HG02981 (cell line): ENCODE results near the gene MTOR.
"Not testable (repeated sequence)": the region's sequence is repeated elsewhere in the genome, so short reads cannot be mapped to it uniquely, and the experiment has no call there.

Source experiments
- ATAC-seq: cut with Tn5 transposase; IDR thresholded peaks from one replicate; pipeline ENCODE4 v1.9.1; 2021; ENCODE audit warnings: mild to moderate bottlenecking, moderate library complexity; ENCODE audit not compliant: unreplicated experiment

MTOR gene

DNA sequence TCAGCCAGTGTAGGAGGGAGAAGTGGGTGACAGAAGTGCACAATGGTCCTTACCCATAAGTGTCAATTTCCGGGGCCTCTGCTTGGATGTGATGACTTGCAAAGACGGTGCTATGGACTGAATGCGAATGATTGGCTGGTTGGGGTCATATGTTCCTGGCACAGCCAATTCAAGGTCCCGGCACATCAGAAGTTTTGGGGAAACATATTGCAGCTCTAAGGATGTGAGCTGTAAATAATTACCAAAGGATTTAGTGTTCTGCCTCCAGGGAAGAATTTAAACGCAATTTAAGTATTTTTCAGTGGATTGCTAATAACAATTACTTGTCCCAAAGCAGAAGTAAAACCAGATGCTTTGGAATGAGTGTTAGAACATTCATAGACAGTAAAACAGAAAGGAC is 135.8 kb downstream of the MTOR start:
- ATAC-seq = no peak

DNA sequence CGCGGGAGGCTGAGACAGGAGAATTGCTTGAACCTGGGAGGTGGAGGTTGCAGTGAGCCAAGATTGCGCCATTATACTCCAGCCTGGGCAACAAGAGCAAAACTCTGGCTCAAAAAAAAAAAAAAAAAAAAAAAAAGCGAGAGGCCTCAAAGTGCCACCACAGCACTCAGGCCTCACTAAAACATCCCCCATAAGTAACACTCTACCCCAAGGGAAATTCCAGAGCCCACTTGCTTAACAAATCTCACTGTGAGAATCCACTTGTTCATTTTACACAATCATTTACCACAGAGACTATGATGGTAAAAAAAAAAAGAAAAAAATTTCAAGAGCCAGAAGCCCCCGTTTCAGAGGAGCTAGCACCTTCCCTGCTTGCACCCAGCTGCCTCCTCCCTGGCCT is 136.4 kb downstream of the MTOR start:
- no peak for ATAC-seq

DNA sequence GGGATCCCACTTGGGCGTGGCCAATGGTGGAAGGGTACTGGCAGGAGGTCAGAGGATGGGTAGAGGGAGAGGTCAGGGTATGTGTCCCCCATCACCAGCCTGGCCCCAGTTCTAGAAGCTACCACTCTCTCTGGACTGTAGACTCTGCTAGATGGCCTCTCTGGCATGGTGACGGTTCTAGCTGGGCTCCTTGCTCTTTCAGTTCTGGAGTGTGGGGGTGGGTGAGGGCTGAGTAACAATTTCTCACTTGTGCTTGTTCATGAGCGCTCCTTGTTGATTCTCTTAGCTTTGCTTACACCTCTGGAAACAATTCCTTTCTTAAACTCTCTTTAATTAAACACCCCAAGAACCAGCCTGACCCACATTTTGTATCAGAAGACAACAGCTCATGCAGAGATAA is 137.4 kb downstream of the MTOR start:
- no peak for ATAC-seq

DNA sequence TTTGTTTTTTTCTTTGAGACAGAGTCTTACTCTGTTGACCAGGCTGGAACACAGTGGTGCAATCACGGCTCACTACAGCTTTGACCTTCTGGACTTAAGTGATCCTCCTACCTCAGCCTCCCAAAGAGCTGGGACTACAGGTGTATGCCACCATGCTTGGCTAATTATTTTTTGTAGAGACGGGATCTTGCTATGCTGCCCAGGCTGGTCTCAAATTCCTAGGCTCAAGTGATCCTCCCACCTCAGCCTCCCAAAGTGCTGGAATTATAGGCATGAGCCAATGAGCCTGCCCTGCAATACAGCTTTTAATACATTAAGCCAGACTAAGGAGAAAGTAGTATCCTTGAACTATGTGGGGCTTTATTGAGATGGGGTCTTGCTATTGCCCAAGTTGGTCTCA is 146.0 kb downstream of the MTOR start:
- no peak for ATAC-seq

DNA sequence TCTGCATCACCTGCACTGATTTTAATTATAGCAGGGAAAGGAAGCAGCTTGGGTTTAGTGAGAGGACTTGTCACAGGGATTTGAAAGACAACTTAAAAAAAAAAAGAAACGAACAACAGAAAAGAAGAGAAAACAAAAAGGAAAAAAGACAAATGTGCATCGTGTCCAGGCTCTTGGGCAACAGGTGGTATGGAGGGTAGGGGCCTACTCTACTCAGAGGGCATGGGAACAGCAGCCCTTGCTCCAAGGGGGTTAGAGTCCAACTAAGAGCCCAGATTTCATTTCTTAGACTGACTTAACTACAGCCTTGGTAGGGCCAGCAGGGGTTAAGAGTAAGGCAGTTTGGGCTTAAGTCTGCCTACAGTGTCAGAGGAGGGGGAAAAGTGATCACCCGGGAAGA is 147.4 kb downstream of the MTOR start:
- no peak for ATAC-seq

DNA sequence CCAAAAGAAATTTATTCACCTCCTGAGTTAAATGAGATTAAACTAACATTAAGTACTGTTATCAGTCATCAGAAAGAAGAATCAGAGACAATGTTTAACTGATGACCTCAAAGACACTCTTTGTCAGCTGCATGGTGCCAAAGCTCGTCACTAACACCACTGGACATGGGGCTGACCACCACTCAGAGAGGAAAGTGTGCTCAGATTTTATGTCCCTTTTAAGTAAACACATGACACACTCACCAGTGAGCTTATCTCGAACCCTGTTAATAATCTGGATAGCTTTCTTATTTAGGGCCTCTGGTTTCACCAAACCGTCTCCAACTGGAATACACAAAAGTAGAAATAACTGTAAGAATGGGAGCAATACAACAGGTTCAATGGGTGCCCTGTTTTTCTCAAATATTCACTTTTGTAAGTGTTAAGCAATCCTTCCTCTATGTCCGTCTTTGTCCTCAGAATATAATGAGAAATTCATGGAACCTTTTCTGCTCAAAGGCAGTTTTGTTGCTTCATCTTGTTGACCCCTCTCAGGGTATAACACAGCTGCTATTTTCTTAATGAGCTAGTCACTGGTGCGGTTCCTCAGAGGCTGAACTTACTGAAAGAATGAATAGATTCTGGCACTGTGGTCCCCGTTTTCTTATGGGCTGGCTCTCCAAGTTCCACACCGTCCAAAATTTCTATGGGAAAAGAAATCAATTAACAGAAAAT is 153.1 kb downstream of the MTOR start:
- no peak for ATAC-seq

DNA sequence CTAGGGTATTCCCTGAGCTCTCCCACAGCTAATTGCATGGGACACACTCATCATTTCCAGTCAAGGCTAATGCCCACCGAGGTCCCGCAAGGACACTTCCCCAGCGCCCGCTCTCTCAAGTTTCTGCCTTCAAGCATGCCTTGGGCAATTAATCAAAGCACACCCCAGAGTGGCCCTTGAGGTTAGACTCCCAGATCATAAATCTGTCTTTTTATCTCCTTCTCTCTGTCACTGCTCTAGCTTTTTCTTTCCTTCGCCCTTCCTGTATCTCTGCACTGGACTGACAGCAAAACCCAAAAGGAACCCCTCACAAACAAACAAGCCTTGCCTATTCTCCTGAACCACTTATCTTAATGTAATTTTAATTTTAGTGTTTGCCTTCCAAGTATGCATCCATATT is 154.8 kb downstream of the MTOR start:
- ATAC-seq = no peak

DNA sequence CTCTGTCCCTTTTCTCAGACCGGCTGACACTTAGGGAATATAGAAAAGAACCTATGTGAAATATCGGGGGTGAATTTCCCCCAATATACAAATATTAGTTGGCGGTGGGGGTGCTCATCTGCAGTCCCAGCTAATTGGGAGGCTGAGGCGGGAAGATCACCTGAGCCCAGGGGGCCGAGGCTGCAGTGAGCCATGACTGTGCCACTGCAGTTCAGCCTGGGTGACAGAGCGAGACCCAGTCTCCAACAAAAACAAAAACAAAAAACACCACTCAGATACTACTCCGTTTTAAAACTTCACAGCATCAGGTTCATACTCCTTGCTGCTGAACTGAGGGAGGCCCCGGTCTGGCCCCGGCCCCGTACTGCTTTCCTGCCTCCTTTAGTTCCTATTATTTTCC is 156.8 kb downstream of the MTOR start:
- no peak for ATAC-seq

DNA sequence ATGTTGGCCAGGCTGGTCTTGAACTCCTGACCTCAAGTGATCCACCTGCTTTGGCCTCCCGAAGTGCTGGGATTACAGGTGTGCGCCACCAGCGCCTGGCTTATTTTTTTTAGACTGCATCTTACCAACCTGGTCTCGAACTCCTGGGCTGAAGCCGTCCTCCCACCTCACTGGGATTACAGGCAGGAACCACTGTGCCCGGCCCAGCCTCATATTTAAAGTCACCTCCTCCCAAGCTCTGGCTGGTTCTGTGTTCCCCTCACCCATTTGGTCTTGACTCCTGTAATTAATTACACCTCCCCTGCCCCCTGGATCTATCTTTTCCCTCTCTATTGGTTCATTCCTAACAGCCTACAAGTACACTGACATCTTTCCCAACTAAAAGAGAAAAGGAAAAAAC is 161.0 kb downstream of the MTOR start:
- no peak for ATAC-seq

DNA sequence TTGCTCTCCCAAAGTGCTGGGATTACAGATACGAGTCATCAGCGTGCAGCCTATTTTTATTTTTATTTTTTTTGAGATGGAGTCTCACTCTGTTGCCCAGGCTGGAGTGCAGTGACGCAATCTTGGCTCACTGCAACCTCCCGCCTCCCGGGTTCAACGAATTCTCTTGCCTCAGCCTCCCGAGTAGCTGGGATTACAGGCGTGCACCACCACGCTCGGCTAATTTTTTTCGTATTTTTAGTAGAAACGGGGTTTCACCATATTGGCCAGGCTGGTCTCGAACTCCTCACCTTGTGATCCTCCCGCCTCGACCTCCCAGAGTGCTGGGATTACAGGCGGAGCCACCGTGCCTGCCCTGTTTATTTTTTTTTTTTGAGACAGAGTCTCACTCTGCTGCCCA is 161.5 kb downstream of the MTOR start:
- ATAC-seq = not testable (repeated sequence)

DNA sequence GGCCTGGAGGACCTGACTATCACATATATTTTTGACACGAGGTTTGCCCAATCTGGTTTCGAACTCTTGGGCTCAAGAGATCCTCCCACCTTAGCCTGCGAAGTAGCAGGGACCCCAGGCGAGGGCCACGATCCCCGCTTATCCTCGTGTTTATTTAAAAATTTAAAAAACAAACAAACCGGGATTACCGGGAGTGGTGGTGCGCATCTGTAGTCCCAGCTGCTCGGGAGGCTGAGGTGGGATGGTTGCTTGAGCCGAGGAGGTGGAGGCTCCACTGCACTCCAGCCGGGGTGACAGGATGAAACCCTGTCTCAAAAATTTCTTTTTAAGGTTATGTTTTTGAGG is 162.2 kb downstream of the MTOR start:
- no peak for ATAC-seq

DNA sequence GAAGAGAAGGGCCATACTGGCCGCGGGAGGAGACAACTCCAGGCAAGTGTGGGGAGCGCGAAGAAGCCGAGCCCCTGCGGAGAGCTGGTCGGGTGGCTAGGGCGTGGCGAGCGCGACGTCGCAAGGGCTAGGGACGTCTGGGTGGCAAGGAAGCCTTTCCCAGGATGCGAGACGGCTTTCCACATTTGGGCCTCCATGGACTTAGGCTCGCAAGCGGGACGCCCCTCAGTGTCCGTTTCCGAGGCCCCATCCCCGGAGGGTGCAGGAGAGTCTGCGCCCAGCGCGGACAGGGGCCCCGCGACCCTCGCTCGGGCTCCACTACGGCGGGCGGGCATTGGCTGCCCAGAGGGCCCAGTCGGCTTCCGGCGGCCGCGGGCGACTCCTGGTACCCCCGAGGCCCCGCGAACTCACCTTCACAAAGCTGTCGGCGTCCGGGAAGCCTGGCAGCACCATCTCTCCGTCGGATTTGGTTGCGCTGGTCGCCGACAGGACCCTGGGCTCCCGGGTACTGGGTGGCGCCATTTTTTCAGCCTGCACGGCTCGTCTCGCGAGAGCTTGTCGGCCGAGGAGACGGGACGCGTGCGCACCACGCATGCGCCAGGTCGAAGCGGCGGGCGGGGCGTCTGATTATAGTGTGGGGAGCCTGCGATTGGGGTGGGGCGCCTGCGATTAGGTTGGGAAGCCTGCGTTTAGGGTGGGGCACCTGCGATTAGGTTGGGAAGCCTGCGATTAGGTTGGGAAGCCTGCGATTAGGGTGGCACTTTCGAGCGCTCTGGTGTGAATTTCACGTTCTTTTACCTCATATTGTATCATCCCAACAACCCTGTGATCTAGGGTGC is 162.8 kb downstream of the MTOR start, which contains the start of gene EXOSC10:
Gene EXOSC10, minus strand, starts transcription at position 560 of the 839 bp plus-strand sequence. Its CDS starts 38 bp downstream, at position 522.
- ATAC-seq = peak; percentile 87

DNA sequence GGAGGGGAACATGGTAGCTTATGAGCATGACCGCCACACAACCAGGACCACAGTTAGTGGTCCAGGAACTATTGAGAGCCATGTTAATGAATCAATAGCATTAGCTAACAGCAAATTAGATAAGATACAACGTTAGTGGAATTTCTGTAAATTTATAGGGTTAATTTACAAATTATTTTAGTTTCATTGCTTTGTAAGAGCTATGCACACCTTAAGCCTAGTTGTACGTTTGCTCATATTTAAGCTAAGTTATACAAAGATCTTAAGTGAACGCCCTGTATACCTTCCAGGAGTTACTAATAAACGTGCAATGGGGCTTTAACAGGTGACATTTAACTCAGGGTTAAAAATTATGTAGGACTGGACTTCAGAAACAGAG is 163.4 kb downstream of the MTOR start:
- ATAC-seq = no peak

DNA sequence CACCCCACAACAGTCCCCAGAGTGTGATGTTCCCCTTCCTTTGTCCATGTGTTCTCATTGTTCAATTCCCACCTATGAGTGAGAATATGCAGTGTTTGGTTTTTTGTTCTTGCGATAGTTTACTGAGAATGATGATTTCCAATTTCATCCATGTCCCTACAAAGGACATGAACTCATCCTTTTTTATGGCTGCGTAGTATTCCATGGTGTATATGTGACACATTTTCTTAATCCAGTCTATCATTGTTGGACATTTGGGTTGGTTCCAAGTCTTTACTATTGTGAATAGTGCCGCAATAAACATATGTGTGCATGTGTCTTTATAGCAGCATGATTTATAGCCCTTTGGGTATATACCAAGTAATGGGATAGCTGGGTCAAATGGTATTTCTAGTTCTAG is 178.6 kb downstream of the MTOR start:
- ATAC-seq = not testable (repeated sequence)

DNA sequence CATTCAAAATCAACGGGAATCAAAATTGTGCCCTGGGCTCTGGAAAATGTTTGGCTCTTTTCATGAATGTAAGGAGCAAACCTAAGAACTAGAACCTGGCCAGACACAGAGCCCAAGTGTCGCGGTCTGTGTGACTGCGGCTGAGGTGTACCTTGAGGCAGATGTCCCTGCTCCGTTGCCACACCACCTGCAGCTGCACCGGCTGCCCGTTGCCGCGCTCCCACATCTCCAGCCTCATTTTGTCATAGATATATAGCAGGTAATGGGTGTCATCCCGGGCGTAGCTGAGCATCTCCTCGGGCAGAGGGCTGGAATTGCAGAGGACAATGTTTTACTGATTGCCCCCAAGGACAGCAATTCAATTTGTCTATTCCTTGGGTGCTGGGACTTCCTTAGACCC is 181.4 kb downstream of the MTOR start:
- no peak for ATAC-seq

DNA sequence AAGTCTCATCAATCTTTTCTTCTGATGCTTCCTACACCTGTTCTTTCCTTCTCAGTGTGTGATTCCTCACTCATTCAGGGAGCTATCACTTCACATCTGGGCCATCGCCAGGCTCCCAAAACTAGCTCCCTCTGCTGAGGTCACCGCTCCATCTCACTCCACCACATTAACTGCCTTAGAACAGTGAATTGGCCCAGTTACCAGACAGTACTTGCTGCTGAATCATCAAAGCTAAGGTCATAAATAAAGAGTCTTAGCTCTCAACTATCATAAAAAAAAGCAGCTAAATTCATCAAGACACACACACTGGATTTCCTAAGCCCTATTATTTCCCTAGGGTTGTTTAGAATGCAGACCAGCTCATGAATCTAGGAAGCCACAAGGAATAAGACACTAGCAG is 183.7 kb downstream of the MTOR start:
- no peak for ATAC-seq

DNA sequence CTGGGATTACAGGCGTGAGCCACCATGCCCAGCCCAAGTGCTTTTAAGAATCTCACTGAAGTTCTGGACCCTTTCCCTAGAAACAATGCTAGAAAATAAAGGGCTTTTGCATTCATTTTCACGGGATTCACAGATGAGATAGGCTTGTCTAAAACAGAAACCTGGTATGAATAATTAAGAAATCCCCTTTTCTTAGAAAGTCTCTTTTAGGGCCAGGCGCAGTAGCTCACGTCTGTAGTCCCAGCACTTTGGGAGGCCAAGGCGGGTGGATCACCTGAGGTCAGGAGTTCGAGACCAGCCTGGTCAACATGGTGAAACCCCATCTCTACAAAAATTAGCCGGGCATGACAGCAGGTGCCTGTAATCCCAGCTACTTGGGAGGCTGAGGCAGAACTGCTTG is 189.0 kb downstream of the MTOR start:
- ATAC-seq = not testable (repeated sequence)

DNA sequence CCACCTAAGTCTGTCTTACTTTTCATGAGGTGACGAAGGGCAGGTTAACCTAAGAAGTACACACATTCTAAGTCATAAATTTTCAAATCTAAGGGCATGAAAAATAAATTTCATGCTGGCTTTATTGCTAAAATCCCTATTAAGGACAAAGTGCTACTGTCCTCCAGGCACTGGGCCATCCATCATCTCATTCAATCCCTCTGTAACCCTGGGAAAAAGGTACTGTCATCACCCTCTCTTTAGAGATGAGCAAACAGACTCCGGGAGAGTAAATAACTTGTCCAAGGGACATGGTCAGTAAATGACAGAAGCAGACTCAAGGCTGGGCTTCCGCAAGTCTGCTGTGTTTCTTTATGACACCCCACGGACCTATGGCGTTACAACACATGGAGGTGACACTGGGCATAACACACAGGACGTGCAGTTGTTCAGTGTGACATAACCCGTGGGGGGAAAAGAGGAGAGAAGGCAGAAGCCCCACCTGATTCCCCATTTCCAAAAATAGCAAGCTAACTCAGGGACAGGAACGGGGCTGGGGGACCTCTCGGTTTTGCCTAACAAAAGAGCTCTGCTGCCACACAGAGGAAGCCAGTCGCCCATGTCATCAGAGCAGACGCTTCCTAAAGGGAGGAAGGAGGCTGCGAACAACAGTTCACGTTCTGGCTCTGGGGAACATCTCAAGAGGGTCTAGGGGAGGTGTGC is 190.0 kb downstream of the MTOR start:
- ATAC-seq = no peak

DNA sequence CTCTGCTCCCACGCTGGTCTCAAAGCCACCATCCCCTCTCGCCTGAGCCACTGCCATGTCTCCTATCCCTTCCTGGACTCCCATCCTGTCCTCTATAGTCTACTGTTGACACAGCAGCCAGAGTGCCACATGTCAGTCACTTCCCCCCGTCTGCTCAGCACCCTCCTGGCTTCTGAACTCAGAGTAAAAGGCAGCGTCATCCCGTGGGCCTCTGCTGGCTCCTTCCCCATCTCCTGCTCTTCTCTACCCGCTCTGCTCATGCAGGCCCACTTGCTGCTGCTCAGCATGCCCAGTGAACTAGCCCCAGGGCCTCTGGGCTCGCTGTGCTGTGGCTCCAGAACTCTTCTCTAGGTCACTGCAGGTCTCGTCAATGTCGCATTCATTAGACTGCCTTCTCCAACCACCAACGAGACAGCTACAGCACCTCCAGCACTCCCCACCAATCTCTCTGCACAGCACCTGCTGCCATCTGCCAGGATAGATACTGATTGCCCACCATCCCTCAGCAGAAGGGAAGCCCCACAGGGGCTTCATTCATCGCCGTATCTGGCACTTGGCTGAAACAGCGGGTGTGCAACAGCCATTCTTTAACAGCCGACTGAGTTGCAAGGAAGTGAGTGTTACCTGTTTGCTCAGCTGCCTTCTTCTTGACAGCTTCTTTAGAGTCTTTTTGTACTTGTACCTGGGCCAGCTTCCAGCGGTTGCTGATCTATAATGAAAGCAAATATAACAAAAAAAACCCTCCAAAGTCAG is 190.7 kb downstream of the MTOR start:
- ATAC-seq = no peak

DNA sequence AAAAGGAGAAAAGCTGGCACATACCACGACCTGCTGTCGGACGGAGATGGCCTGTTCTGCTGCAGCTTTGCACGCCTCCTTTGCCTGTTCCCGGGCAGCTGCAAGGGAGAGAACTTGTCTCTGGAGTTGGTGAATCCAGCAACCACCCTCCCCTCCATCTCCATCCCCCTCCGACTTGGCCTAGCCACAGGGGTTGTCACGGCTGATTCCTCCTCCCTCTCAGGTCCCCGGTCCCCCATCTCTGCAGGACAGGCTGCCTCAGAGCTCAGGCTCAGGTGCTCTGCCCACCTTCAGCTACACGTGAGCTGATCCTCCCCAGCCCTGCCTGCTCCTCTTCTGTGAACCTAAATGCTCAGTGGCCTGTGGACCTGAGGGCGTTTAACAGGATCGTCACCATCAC is 191.5 kb downstream of the MTOR start:
- ATAC-seq = no peak
